T-helper 17 cell (primary cell): ENCODE results near the gene KRTAP19-8. TPM values are rescaled to one million over a fixed set of nuclear protein-coding genes. Genes with fewer than 3 reads are reported as not detected.

ENCODE experiments used
- ATAC-seq: fragments of 150-1000 bp; cut with Tn5 transposase; 2 replicates; pipeline ENCODE4 v1.10.0; 2021; ENCODE audit warnings: mild to moderate bottlenecking, moderate library complexity
- DNase-seq, 3 donors: peaks; one replicate each; pipeline versions ENCODE4 v3.0.0 to v3.0.0-alpha.2; 2020 to 2021
- H3K9me3 ChIP-seq: one replicate; pipeline ENCODE4 v1.7.0; 2013; ENCODE audit warnings: low read length, mild to moderate bottlenecking; ENCODE audit not compliant: control insufficient read depth, poor library complexity, severe bottlenecking
- H3K27ac Mint-ChIP-seq: one replicate; pipeline ENCODE4 v1.8.0; 2022; ENCODE audit warnings: mild to moderate bottlenecking, moderate library complexity, mixed read lengths
- H3K27me3 Mint-ChIP-seq: one replicate; pipeline ENCODE4 v1.8.0; 2022; ENCODE audit warnings: mixed read lengths
- H3K36me3 Mint-ChIP-seq: one replicate; pipeline ENCODE4 v1.8.0; 2022; ENCODE audit warnings: low read depth, mixed read lengths
- H3K4me1 Mint-ChIP-seq: one replicate; pipeline ENCODE4 v1.8.0; 2022; ENCODE audit warnings: mild to moderate bottlenecking, mixed read lengths
- H3K4me3 Mint-ChIP-seq: one replicate; pipeline ENCODE4 v1.8.0; 2022; ENCODE audit warnings: mild to moderate bottlenecking, moderate library complexity, mixed read lengths
- total RNA-seq, 4 donors: library from RNA in 2 of 4; stranded (reverse) in 2 of 4; gene quantifications; one replicate each; pipeline ENCODE4 v1.2.3 and lab custom pipeline; 2022 to 2026

The KRTAP19-8 gene
- total RNA-seq, 2 donors from 2014 or later = not detected

- Mint-ChIP-seq H3K36me3 (peaks cover 2% of the 10 kb centered on the region), H3K27me3 (peaks cover 14% of the 10 kb centered on the region), H3K4me3 (no peak overlapping the region), H3K27ac (no peak overlapping the region), H3K4me1 (no peaks in the 10 kb centered on the region)
- H3K9me3 ChIP-seq = no peaks in the 10 kb centered on the region
- DNase-seq = no peak
- no peak for ATAC-seq
Observed at GRCh38 chr21:30996728-30997127, 41.5 kb downstream of the KRTAP19-8 start.

GRCh38 chr21:30994932-30995331, 43.3 kb downstream of the KRTAP19-8 start:
- no peaks in the 10 kb centered on the region for H3K9me3 ChIP-seq
- DNase-seq = no peak
- ATAC-seq = no peak
- Mint-ChIP-seq H3K36me3 (peaks cover 2% of the 10 kb centered on the region), H3K27ac (no peak overlapping the region), H3K27me3 (peaks cover 12% of the 10 kb centered on the region), H3K4me3 (no peak overlapping the region), H3K4me1 (no peaks in the 10 kb centered on the region)

GRCh38 chr21:30990514-30991262, 47.6 kb downstream of the KRTAP19-8 start:
- Mint-ChIP-seq H3K27ac (no peak overlapping the region), H3K4me1 (no peaks in the 10 kb centered on the region), H3K36me3 (peaks cover under 1% of the 10 kb centered on the region), H3K27me3 (peaks cover 12% of the 10 kb centered on the region), H3K4me3 (no peak overlapping the region)
- DNase-seq (no peak), ATAC-seq (no peak)
- H3K9me3 ChIP-seq = no peaks in the 10 kb centered on the region

- Mint-ChIP-seq H3K36me3 (no peaks in the 10 kb centered on the region), H3K4me1 (peaks cover 2% of the 10 kb centered on the region), H3K4me3 (no peak overlapping the region), H3K27ac (no peak overlapping the region), H3K27me3 (peaks cover 11% of the 10 kb centered on the region)
- no peaks in the 10 kb centered on the region for H3K9me3 ChIP-seq
- DNase-seq (no peak), ATAC-seq (no peak)
Observed at GRCh38 chr21:30988706-30989105, 49.6 kb downstream of the KRTAP19-8 start.

Other genes starting within 250 kb of the KRTAP19-8 start
- not detected for gene KRTAP8-1, start 225.2 kb downstream of the KRTAP19-8 start, total RNA-seq
- not detected for gene KRTAP7-1, start 208.7 kb downstream of the KRTAP19-8 start, total RNA-seq
- gene KRTAP11-1, start 156.9 kb downstream of the KRTAP19-8 start, total RNA-seq = not detected